Endothelial cell of umbilical vein (primary cell): ENCODE measurements around the gene P2RX2. TPM values are rescaled to one million over a fixed set of nuclear protein-coding genes. Genes with fewer than 3 reads are reported as not detected.

Experiments used
- BruUV-seq: library from RNA; stranded (reverse); fragments of 400-500 nt; replicated peaks from 2 replicates; lab custom pipeline; 2021; lab: Mats Ljungman, UMichigan
- CTCF ChIA-PET: fragments of 300-600, 350-600 bp; sonication (Branson Sonifier 250); formaldehyde crosslinking; loops from one replicate; lab custom pipeline; 2021; ENCODE audit warnings: antibody characterized with exemption, inconsistent platforms; lab: Charles Lee
- POLR2A ChIA-PET: fragments of 300-600, 350-600 bp; sonication (Branson Sonifier 250); formaldehyde crosslinking; loops from one replicate; lab custom pipeline; 2021; ENCODE audit warnings: antibody characterized with exemption, inconsistent platforms; lab: Charles Lee
- DNase-seq: peaks from one replicate; pipeline ENCODE4 v3.0.0-alpha.2; 2011; ENCODE audit warnings: low read depth, low spot score
- FAIRE-seq: peaks from 2 replicates; lab custom pipeline; 2011; peaks lifted over from hg19 to GRCh38; lab: Jason Lieb, UNC
- H2AFZ ChIP-seq: 2 replicates; pipeline ENCODE4 v1.6.0; 2012; ENCODE audit warnings: low read depth, low read length, control low read depth, inconsistent platforms
- H3K27ac ChIP-seq: 2 replicates; pipeline ENCODE4 v1.5.1; 2011; ENCODE audit warnings: low read depth, mild to moderate bottlenecking, control low read depth, low read length, moderate library complexity; ENCODE audit not compliant: insufficient read depth
- H3K27me3 ChIP-seq, 2 experiments: 2 replicates each; pipeline versions ENCODE4 v1.6.0 to v1.6.1; 2011; ENCODE audit warnings: low read length in 2 of 2, mixed read lengths in 1 of 2; ENCODE audit not compliant: control insufficient read depth in 2 of 2, insufficient read depth in 2 of 2
- H3K36me3 ChIP-seq, 2 experiments: 2 replicates in 1 of 2; 3 replicates in 1 of 2; pipeline ENCODE4 v1.5.1; 2011; ENCODE audit warnings: low read length in 2 of 2, mild to moderate bottlenecking in 1 of 2, moderate library complexity in 1 of 2; ENCODE audit not compliant: control insufficient read depth in 2 of 2, insufficient read depth in 2 of 2; ENCODE audit errors: extremely low read depth in 1 of 2
- H3K4me1 ChIP-seq: 3 replicates; pipeline ENCODE4 v1.5.1; 2011; ENCODE audit warnings: mild to moderate bottlenecking, low read length; ENCODE audit not compliant: control insufficient read depth, insufficient read depth; ENCODE audit errors: extremely low read depth
- H3K4me2 ChIP-seq: 2 replicates; pipeline ENCODE4 v1.6.1; 2011; ENCODE audit warnings: low read length, control low read depth, mixed read lengths; ENCODE audit not compliant: insufficient read depth
- H3K4me3 ChIP-seq, 3 experiments: fragments of 200-600 bp in 1 of 3; sonication (generic), shearing (Covaris generic) in 1 of 3; replicated peaks in 1 of 3; 2 replicates each; pipeline ENCODE4 v1.5.1; 2011 to 2016; ENCODE audit warnings: control low read depth in 3 of 3, low read length in 3 of 3, mild to moderate bottlenecking in 2 of 3, inconsistent platforms in 1 of 3, low read depth in 1 of 3, moderate library complexity in 1 of 3; ENCODE audit not compliant: insufficient read depth in 1 of 3
- H3K79me2 ChIP-seq: 2 replicates; pipeline ENCODE4 v1.6.0; 2012; ENCODE audit warnings: low read length, inconsistent platforms; ENCODE audit not compliant: control insufficient read depth, insufficient read depth
- H3K9ac ChIP-seq: replicated peaks from 2 replicates; pipeline ENCODE3; 2011; ENCODE audit warnings: low read length, control low read depth; ENCODE audit not compliant: insufficient read depth; ENCODE audit errors: extremely low read depth
- H3K9me1 ChIP-seq: replicated peaks from 3 replicates; pipeline ENCODE4 v1.6.0; 2011; ENCODE audit warnings: mild to moderate bottlenecking, low read length; ENCODE audit not compliant: control insufficient read depth, insufficient read depth; ENCODE audit errors: extremely low read depth
- H3K9me3 ChIP-seq: replicated peaks from 2 replicates; pipeline ENCODE4 v1.5.1; 2012; ENCODE audit warnings: low read length, inconsistent platforms; ENCODE audit not compliant: control insufficient read depth, insufficient read depth
- H4K20me1 ChIP-seq: replicated peaks from 2 replicates; pipeline ENCODE3; 2011; ENCODE audit warnings: mild to moderate bottlenecking, low read length; ENCODE audit not compliant: control insufficient read depth, insufficient read depth; ENCODE audit errors: extremely low read depth
- CTCF ChIP-seq, 2 donors: IDR thresholded peaks; 1 replicate in 1 of 2; 2 replicates in 1 of 2; pipeline ENCODE4 v1.5.1; 2011; ENCODE audit warnings: low read length in 2 of 2, mild to moderate bottlenecking in 2 of 2, moderate library complexity in 2 of 2, control low read depth in 1 of 2, inconsistent platforms in 1 of 2, low read depth in 1 of 2; ENCODE audit not compliant: insufficient read depth in 1 of 2; ENCODE audit errors: extremely low read depth in 1 of 2
- EZH2 ChIP-seq: IDR thresholded peaks from 2 replicates; pipeline ENCODE4 v1.6.1; 2012; ENCODE audit warnings: borderline replicate concordance, low read depth, mild to moderate bottlenecking, moderate library complexity, low read length, inconsistent platforms; ENCODE audit not compliant: severe bottlenecking
- FOS ChIP-seq: IDR thresholded peaks from 2 replicates; pipeline ENCODE4 v1.6.1; 2011; ENCODE audit warnings: mild to moderate bottlenecking, low read length, moderate library complexity, borderline replicate concordance; ENCODE audit not compliant: insufficient read depth
- GATA2 ChIP-seq: IDR thresholded peaks from 2 replicates; pipeline ENCODE4 v1.7.0; 2011; ENCODE audit warnings: low read depth, mild to moderate bottlenecking, moderate library complexity, mixed read lengths, low read length; ENCODE audit not compliant: insufficient read length, insufficient read depth
- JUN ChIP-seq: IDR thresholded peaks from 2 replicates; pipeline ENCODE4 v1.6.1; 2011; ENCODE audit warnings: borderline replicate concordance, low read depth; ENCODE audit not compliant: insufficient read length, insufficient read depth
- MYC ChIP-seq: IDR thresholded peaks from one replicate; pipeline ENCODE4 v1.6.1; 2011; ENCODE audit warnings: mild to moderate bottlenecking, low read depth, low read length
- POLR2A ChIP-seq: IDR thresholded peaks from 2 replicates; pipeline ENCODE4 v1.6.1; 2012; ENCODE audit warnings: low read depth, mild to moderate bottlenecking, control low read depth, low read length
- POLR2AphosphoS5 ChIP-seq: IDR thresholded peaks from 2 replicates; pipeline ENCODE4 v1.6.1; 2012; ENCODE audit warnings: low read depth, mild to moderate bottlenecking, control low read depth, low read length, moderate library complexity; ENCODE audit not compliant: insufficient read depth
- dilution Hi-C: fragments of 300-500 bp; cut with MboI; formaldehyde crosslinking; loops from one replicate; pipeline ENCODE4 v1.15.0; 2019; ENCODE audit warnings: low sequenced_read_pairs; ENCODE audit not compliant: extremely low pct_ligation_motif_present
- intact Hi-C: fragments of 100-400 bp; cut with micrococcal nuclease; formaldehyde crosslinking; loops from one replicate; pipeline ENCODE4 v1.10.0; 2022
- polyA plus RNA-seq, 4 experiments: library from polyadenylated mRNA; depleted of rRNA in 3 of 4; stranded (reverse) in 3 of 4; unstranded in 1 of 4; fragments of >200 nt; gene quantifications; 2 replicates each; pipeline versions ENCODE4 v1.2.1 to v1.2.3, GENCODE V29; 2011 to 2012; ENCODE audit warnings: missing spikeins in 1 of 4
- total RNA-seq: library from RNA; stranded (reverse); gene quantifications from 2 replicates; pipeline ENCODE4 v1.2.3, GENCODE V29; 2021
- TF ChIP-seq, protein P1 (sequence below): IDR thresholded peaks from 2 replicates; pipeline ENCODE4 v1.6.1; 2011; ENCODE audit not compliant: insufficient read depth, insufficient read length

The P2RX2 gene
- total and polyA plus RNA-seq, 2 donors (not counting 3 experiments of a cell fraction or from before 2014, with no cell fraction given): not detected

DNA sequence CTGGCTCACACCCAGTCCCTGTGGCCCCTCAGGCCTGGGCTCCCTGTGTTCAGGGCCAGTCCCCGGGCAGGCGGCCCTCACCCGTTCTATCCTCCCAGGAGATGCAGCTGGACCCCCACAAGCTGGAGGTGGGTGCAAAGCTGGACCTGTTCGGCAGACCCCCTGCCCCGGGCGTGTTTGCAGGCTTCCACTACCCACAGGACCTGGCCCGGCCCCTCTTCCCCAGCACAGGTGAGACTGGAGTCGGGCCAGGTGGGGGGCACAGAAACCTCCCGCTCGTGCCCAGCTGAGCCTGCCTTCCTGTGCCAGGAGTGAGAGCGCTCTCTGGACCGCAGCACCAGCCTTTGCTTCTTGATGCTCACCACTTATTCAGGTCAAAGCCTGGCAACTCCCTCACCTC, 41.9 kb upstream of the P2RX2 start:
- H3K9me3 ChIP-seq: no peaks in the 10 kb centered on the region
- dilution Hi-C loops (no loop called here), intact Hi-C loops (no loop called here)
- H3K9me1 ChIP-seq: no peaks in the 10 kb centered on the region
- H3K79me2 ChIP-seq: no peaks in the 10 kb centered on the region
- H3K36me3 ChIP-seq: peaks cover 2 to 36% of the 10 kb centered on the region in 2 experiments
- POLR2A ChIA-PET: no interaction called here
- H3K4me2 ChIP-seq: no peak overlapping the region
- H3K27me3 ChIP-seq: no peaks in the 10 kb centered on the region
- H3K4me1 ChIP-seq: no peaks in the 10 kb centered on the region
- no peak overlapping the region for H3K9ac ChIP-seq
- no peak overlapping the region for H3K4me3 ChIP-seq
- no peak overlapping the region for H3K27ac ChIP-seq
- CTCF ChIA-PET: interaction anchor here (1.0 to 1.5 kb wide), 2 partner anchors 38 to 163 kb away, joined by 4 read pairs; no protein-coding TSS in a partner anchor
- no peaks in the 10 kb centered on the region for H4K20me1 ChIP-seq
- H2AFZ ChIP-seq: no peak overlapping the region
- DNase-seq (no peak), FAIRE-seq (no peak)
- no TSS peak for BruUV-seq
- no peak for TF ChIP-seq MYC
- TF ChIP-seq CTCF (IDR thresholded peaks at IDR 0.05; ENCODE audit: extremely low read depth in 1 of 2, insufficient read depth in 1 of 2, low read depth in 1 of 2, low read length in 2 of 2): no peak
- no peak for TF ChIP-seq POLR2AphosphoS5
- TF ChIP-seq, protein P1, sequence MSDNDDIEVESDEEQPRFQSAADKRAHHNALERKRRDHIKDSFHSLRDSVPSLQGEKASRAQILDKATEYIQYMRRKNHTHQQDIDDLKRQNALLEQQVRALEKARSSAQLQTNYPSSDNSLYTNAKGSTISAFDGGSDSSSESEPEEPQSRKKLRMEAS: no peak
- TF ChIP-seq FOS: no peak
- no peak for TF ChIP-seq GATA2
- no peak for TF ChIP-seq EZH2
- TF ChIP-seq JUN: no peak
- no peak for TF ChIP-seq POLR2A
